GM18909 (cell line): Measurements from ENCODE around the gene DCHS2.

Source experiments
- ATAC-seq: cut with Tn5 transposase; IDR thresholded peaks from one replicate; pipeline ENCODE4 v1.9.1; 2021; ENCODE audit warnings: mild to moderate bottlenecking; ENCODE audit not compliant: unreplicated experiment, poor library complexity

The DCHS2 gene

DNA sequence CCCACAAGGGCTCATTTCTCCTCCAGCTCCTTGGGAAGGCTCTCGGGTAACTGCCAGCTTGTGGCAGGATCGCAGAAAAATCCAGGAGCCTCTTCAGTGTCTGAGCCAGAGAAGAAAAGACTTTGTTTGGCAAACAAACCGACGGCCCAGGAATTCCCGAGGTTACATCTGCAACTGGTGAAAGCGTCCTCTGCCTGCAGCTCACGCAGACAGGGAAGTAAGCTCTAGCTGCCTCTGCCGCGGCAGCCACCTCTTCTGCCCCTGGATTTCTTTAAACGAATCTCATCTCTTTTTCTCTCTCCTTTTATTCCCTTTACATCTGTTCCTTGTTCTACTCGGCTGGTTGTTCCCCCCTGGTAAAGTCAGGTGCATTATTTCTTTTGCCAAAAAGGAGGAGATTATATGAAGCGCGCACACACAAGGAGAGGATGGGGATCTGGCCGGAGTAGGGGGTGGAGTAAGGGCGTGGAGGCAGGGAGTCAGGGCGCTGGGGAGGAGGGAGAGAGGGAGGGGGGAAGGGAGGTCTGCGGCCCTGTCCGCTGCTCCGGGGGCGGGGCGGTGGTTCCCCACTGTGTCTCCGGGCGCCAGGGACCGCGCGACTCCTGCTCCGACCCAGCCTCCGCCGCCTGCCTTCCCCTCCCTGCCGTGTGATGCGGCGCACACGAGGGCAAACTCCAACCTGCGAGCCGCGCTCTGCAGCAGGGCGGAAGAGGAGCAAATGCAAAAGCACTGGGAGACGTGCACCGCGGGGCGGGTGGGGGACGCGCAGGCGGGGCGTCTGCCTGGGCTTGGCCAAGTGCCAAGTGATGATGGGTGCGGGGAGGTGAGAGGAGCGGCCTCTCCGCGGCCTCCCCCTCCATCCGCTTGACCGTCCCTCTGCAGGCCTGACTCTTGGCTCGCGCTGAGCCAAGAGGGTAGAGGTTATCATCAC, at the start of gene DCHS2:
Gene DCHS2, minus strand, starts transcription at position 459 of the 931 bp plus-strand sequence. Its CDS starts 444 bp downstream, at position 15.
- ATAC-seq: peak; percentile 64

GRCh38 chr4:154534296-154534695, 42.7 kb upstream of the DCHS2 start:
- ATAC-seq: no peak

- ATAC-seq: no peak
Observed at GRCh38 chr4:154529728-154530519, 38.3 kb upstream of the DCHS2 start.

DNA sequence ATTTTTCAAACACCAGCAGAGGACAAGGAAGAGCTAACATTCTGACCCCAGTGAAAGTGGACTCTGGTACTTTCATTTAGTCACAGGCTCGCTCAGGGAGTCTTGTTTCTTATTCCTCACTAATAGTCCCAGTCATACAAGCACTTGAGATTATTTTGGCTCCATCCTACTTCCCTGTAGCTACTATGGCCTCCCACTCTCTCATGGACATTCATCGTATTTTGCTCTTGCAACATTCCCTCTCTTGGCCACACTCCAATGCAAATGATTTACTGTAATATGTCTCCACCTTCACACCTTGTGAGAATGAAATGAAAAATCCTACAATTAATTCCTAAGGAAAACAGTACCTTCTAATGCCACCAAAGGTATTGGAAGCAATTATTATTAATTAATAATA, 37.3 kb upstream of the DCHS2 start:
- no peak for ATAC-seq

DNA sequence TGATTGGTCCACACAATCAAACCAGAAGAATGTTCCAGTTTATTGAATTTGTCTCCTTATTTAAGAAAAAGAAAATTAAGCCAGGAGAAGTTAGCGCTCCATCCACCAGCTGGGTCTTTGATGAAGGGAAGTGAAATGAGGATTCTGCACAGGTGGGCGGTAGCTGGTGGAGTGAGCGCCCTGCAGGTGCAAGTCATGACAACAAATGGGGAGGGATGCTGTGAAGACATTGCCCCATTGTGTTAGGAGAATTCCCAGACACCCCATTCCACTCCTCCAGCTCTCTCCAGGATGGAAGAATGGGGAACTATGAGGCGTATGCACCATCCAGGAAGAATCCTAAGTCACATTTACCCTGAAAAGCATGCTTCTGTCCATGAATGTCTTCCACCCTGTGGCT, 35.7 kb upstream of the DCHS2 start:
- ATAC-seq: no peak

GRCh38 chr4:154526151-154526550, 34.6 kb upstream of the DCHS2 start:
- no peak for ATAC-seq

DNA sequence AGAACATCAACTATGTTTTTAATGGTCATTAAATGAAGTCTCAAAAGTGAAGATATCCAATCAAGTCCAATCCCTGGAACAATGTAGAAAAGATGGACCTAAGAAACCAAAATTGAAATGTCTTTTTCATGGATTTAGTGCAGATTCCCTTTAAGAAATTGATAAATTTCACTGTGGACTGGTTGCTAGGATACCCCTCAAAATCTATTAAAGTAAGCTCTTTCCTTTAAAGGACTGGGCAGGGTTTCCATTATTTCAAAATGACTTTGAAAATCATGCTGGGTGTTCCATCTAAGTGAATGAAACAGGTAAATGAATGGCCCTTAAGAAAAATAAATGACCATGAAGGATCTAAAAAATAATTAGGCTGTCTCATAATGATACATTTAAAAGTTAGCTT, 30.0 kb upstream of the DCHS2 start:
- no peak for ATAC-seq

DNA sequence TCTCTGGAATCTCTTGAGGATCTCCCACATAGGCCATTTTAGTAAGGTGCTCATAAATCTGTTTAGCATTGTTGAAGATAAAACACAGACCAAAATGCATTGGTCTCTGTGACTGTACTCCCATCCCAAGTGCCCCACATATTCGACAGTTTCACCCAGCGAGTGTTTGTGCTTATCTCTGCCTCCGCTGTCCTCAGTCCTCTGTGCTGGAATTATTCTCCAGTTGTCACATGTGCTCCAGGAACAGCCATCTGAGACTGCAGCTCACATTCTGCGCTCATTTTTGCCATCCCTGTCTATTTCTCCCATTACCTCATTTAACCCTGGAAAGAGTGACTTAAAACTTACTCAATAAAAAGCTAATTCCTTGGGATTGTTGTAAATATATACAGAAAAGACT, 27.6 kb upstream of the DCHS2 start:
- ATAC-seq: no peak

- no peak for ATAC-seq
Observed at GRCh38 chr4:154517591-154517990, 26.0 kb upstream of the DCHS2 start.

DNA sequence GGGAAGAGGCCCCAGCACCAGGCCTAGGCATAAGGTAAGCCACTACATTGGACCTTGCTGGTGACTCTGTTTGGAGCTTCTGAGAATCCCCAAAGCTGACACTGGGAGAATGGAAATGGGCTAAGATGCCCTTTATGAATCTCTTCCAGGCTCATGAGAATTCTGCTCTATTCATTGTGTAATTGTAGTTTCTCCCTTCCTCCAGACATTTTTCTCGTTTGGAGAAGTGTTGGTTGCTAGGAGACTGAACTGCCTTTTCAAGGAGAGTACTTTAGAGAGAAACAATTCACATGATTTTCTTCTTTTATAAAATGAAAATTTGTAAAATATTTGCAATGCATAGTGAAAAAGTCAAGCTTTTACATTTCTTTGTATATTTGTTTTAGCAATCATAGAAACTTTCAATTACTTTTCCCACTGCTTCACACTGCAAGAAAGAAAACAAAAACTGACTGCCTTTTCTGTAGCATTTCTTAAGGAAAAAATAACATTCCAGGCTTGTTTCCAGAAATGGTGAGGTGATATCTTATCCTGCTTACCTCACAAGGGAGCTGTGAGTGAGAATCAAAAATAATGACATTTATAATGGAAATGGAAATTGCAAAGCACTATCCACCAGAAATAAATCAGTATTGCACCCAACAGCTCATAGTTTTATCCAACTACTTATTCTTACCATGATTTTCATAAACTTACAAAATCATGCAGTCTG, 24.9 kb upstream of the DCHS2 start:
- ATAC-seq: no peak

GRCh38 chr4:154511981-154512380, 20.4 kb upstream of the DCHS2 start:
- ATAC-seq: no peak

DNA sequence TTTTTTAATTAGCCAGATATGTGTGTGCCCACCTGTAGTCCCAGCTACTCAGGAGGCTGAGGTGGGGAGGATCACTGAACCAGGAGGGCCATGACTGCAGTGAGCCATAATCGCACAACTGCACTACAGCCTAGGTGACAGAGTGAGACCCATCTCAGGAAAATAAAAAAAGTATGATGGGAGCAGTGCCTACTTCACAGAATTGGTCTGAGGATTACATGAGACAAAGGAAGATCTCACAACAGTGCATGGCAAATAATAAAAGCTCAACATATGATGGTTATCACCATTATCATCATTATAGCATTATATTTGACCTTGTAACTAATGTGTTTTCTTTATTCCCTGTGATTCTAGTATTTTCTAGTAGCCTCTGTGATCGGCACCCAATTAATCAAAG, 19.9 kb upstream of the DCHS2 start:
- no peak for ATAC-seq

DNA sequence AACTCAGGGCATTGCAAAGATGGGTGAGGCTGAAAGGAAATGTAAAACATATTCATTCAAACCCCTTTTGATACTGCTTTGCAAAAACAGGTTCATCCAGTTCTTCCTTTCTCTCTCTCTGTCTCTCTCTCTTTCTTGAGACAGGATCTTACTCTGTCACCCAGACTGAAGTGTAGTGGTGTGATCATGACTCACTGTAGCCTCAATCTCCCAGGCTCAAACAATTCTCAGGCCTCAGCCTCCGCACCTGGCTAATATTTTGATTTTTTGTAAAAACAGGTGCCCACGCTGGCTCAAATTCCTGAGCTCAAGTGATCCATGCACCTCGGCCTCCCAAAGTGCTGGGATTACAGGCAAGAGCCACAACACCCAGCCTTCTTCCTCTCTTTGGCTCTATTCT, 15.6 kb upstream of the DCHS2 start:
- ATAC-seq: no peak

GRCh38 chr4:154506253-154506652, 14.7 kb upstream of the DCHS2 start:
- ATAC-seq: peak; percentile 59

- no peak for ATAC-seq
Observed at GRCh38 chr4:154503598-154503997, 12.0 kb upstream of the DCHS2 start.

GRCh38 chr4:154502111-154502510, 10.5 kb upstream of the DCHS2 start:
- no peak for ATAC-seq

DNA sequence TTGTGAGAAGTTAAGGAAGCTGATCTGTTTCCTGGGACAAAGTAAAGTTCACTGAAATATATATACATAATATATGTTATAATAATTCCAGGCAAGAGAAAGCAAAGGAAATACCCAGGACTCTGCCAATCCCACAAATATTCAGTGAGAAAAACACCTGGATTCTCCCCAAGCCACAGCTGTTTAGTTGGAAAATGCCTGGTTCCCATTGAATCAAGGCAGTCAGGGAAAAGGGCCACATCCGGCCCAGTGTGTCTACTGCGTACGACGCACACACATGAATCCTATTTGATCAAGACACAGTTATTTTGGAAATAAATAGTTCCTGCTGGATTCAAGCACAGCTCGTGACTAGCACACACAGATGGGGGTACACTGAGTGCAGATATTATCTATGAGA, 6.3 kb upstream of the DCHS2 start:
- no peak for ATAC-seq

DNA sequence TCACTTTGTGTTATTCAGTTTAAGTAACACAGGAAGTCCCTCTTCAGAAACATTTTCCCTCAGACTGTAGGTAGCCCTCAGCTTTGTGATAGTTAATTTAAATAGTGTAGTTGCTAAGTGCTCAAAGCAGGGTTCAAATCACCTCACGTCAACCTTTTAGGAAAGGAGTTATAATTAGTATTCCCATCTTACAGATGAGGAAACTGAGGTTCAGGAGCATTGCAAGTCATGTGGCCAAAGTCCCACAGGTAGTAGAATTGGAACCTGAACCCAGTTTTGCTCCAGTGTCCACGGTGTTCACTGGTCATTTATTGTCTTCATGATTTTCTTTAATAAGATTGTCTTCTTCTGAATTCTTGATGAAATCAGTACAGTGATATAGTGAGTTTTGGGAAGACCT, 4.3 kb upstream of the DCHS2 start:
- no peak for ATAC-seq

DNA sequence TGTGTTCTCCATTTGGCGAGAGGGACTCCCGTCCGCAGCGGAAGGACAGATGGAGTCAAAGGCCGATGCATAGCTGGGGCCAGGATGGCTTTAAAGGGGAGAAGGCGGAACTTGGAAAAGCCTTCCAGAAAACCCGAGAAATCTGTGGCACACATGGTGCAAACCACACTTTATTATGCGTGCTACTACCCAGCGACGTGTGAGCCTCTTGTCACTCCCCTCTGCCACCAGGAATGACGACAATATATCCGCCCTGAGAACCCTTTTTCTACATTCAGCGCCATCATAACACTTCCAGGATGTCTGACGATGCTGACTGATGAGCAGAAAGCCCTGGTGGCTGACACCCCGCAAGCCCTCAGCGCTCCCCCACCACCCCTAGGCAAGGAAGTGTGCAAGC, 689 bp upstream of the DCHS2 start:
- peak; percentile 3 for ATAC-seq

- ATAC-seq: peak; percentile 79
Observed at GRCh38 chr4:154490583-154491340, 837 bp downstream of the DCHS2 start.
